ENCODE measurements around the gene RASGRF1. TPM values are rescaled to one million over a fixed set of nuclear protein-coding genes. Genes with fewer than 3 reads are reported as not detected.
A peak's percentile ranks its signal among the peaks of the same experiment; 100 is the strongest.
"Not testable (repeated sequence)": the region's sequence is repeated elsewhere in the genome, so short reads cannot be mapped to it uniquely, and the experiment has no call there.

The RASGRF1 gene
- total RNA-seq, 4 donors from 2014 or later, result 0.10 TPM; not detected in 3

GRCh38 chr15:79025802-79026201, 64.8 kb downstream of the RASGRF1 start:
- TF ChIP-seq, protein P1, sequence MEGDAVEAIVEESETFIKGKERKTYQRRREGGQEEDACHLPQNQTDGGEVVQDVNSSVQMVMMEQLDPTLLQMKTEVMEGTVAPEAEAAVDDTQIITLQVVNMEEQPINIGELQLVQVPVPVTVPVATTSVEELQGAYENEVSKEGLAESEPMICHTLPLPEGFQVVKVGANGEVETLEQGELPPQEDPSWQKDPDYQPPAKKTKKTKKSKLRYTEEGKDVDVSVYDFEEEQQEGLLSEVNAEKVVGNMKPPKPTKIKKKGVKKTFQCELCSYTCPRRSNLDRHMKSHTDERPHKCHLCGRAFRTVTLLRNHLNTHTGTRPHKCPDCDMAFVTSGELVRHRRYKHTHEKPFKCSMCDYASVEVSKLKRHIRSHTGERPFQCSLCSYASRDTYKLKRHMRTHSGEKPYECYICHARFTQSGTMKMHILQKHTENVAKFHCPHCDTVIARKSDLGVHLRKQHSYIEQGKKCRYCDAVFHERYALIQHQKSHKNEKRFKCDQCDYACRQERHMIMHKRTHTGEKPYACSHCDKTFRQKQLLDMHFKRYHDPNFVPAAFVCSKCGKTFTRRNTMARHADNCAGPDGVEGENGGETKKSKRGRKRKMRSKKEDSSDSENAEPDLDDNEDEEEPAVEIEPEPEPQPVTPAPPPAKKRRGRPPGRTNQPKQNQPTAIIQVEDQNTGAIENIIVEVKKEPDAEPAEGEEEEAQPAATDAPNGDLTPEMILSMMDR (IDR thresholded peaks at IDR 0.05), result no peak
- 92 to 100% methylated on average over 1 of the region's 1 CpG for WGBS, 2 donors
- DNase-seq (ENCODE audit: low spot score in 2 of 2), result no peak
- intact Hi-C loops (cut with DNase I; ENCODE audit: low total_unique reads), result loop anchor here (5.0 kb wide), 1 partner anchor 156 kb away; no protein-coding TSS in a partner anchor
- H3K4me3 ChIP-seq (ENCODE audit: low read depth, poor library complexity, severe bottlenecking), result no peak overlapping the region

- no peak for DNase-seq (ENCODE audit: low spot score in 2 of 2)
- TF ChIP-seq, protein P1 (IDR thresholded peaks at IDR 0.05), result no peak
- no peak for TF ChIP-seq POLR2A (IDR thresholded peaks at IDR 0.05)
- WGBS, 2 donors, result 70 to 77% methylated on average over 6 of the region's 6 CpGs
- H3K4me3 ChIP-seq (ENCODE audit: low read depth, poor library complexity, severe bottlenecking), result no peak overlapping the region
- intact Hi-C loops (cut with DNase I; ENCODE audit: low total_unique reads), result loop anchor here (5.0 kb wide), 1 partner anchor 157 kb away; no protein-coding TSS in a partner anchor
These were observed 65.4 kb downstream of the RASGRF1 start for GRCh38 chr15:79025201-79025600.

DNA sequence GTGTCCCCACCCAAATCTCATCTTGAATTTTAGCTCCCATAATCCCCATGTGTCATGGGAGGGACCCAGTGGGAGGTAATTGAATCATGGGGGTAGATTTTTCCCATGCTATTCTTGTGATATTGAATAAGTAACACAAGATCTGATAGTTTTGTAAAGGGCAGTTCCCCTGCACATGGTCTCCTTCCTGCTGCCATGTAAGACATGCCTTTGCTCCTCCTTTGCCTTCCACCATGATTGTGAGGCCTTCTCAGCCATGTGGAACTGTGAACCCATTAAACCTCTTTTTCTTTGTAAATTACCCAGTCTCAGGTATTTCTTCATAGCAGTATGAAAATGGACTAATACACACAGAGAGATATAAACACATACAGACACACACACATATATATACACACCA, 66.1 kb downstream of the RASGRF1 start:
- DNase-seq (ENCODE audit: low spot score in 2 of 2); intact Hi-C loops (cut with DNase I; ENCODE audit: low total_unique reads); H3K4me3 ChIP-seq (ENCODE audit: low read depth, poor library complexity, severe bottlenecking): not testable (repeated sequence)

- intact Hi-C loops (cut with DNase I; ENCODE audit: low total_unique reads), result no loop called here
- TF ChIP-seq POLR2A (IDR thresholded peaks at IDR 0.05), result no peak
- TF ChIP-seq, protein P1 (IDR thresholded peaks at IDR 0.05), result peak in 1 of 3 donors; percentile 23
- H3K4me3 ChIP-seq (ENCODE audit: low read depth, poor library complexity, severe bottlenecking), result no peak overlapping the region
- no peak for DNase-seq (ENCODE audit: low spot score in 2 of 2)
- 84 to 100% methylated on average over 1 of the region's 1 CpG for WGBS, 2 donors
These were observed 66.7 kb downstream of the RASGRF1 start for GRCh38 chr15:79023918-79024317.

- no peak for TF ChIP-seq POLR2A (IDR thresholded peaks at IDR 0.05)
- TF ChIP-seq, protein P1 (IDR thresholded peaks at IDR 0.05), result no peak
- no peak overlapping the region for H3K4me3 ChIP-seq (ENCODE audit: low read depth, poor library complexity, severe bottlenecking)
- no peak for DNase-seq (ENCODE audit: low spot score in 2 of 2)
- WGBS, 2 donors, result 100% methylated on average over 1 to 2 of the region's 2 CpGs
- intact Hi-C loops (cut with DNase I; ENCODE audit: low total_unique reads), result no loop called here
These were observed 67.1 kb downstream of the RASGRF1 start for GRCh38 chr15:79023546-79023890.

- TF ChIP-seq, protein P1 (IDR thresholded peaks at IDR 0.05), result no peak
- no peak for TF ChIP-seq POLR2A (IDR thresholded peaks at IDR 0.05)
These were observed 71.6 kb downstream of the RASGRF1 start for GRCh38 chr15:79018960-79019359.

More at GRCh38 chr15:79018960-79019359, 71.6 kb downstream of the RASGRF1 start:
- intact Hi-C loops (cut with DNase I; ENCODE audit: low total_unique reads), result no loop called here
- no peak for DNase-seq (ENCODE audit: low spot score in 2 of 2)
- H3K4me3 ChIP-seq (ENCODE audit: low read depth, poor library complexity, severe bottlenecking), result no peak overlapping the region
- 57 to 71% methylated on average over 4 of the region's 4 CpGs for WGBS, 2 donors
